ENCODE data around the gene FRMD3.

- peak; percentile 39 to 50 (median 41) for TF ChIP-seq CTCF (IDR thresholded peaks at IDR 0.05)
- no peak for TF ChIP-seq EP300 (IDR thresholded peaks at IDR 0.05)
- TF ChIP-seq POLR2A (IDR thresholded peaks at IDR 0.05; ENCODE audit: low read depth): no peak
Observed at GRCh38 chr9:83199240-83199639, 339.0 kb downstream of the FRMD3 start.
